HepG2 (cell line): ENCODE results near the gene RNASE13. TPM values are rescaled to one million over a fixed set of nuclear protein-coding genes. Genes with fewer than 3 reads are reported as not detected.
A peak's percentile ranks its signal among the peaks of the same experiment; 100 is the strongest.

Experiments used
- KAT8 ChIP-seq: IDR thresholded peaks from 2 replicates; pipeline ENCODE4 v1.6.1; 2016; ENCODE audit warnings: missing genetic modification reagents, missing compliant biosample characterization
- KDM4B ChIP-seq: sonication (generic); formaldehyde crosslinking; IDR thresholded peaks from 2 replicates; pipeline ENCODE4 v1.4.0; 2020; ENCODE audit warnings: missing genetic modification reagents
- MIER3 ChIP-seq: IDR thresholded peaks from 2 replicates; pipeline ENCODE4 v1.6.1; 2016; ENCODE audit warnings: missing compliant biosample characterization, borderline replicate concordance
- NR2F6 ChIP-seq, 2 experiments: IDR thresholded peaks; 2 replicates each; pipeline ENCODE4 v1.6.1; 2016; ENCODE audit warnings: antibody characterized with exemption in 1 of 2, mild to moderate bottlenecking in 1 of 2
- PAF1 ChIP-seq: IDR thresholded peaks from 2 replicates; pipeline ENCODE4 v1.6.1; 2016; ENCODE audit warnings: missing genetic modification reagents, missing compliant biosample characterization
- POLR2AphosphoS5 ChIP-seq: IDR thresholded peaks from 2 replicates; pipeline ENCODE4 v1.6.1; 2012; ENCODE audit warnings: low read depth, low read length
- SIN3A ChIP-seq: IDR thresholded peaks from 2 replicates; pipeline ENCODE4 v1.6.1; 2011; ENCODE audit warnings: low read depth, mild to moderate bottlenecking, control low read depth, low read length, borderline replicate concordance
- THRA ChIP-seq: sonication (generic); formaldehyde crosslinking; IDR thresholded peaks from 2 replicates; pipeline ENCODE4 v1.4.0; 2020; ENCODE audit warnings: missing genetic modification reagents, borderline replicate concordance
- ZNF142 ChIP-seq: sonication (generic); formaldehyde crosslinking; IDR thresholded peaks from 2 replicates; pipeline ENCODE4 v1.4.0; 2020; ENCODE audit warnings: missing genetic modification reagents
- ZNF407 ChIP-seq: sonication (generic); formaldehyde crosslinking; IDR thresholded peaks from one replicate; pipeline ENCODE4 v1.5.1; 2020; ENCODE audit warnings: mild to moderate bottlenecking, missing genetic modification reagents; ENCODE audit errors: not compliant biosample characterization
- ZNF567 ChIP-seq: sonication (generic); formaldehyde crosslinking; IDR thresholded peaks from 2 replicates; pipeline ENCODE4 v1.8.1; 2023; ENCODE audit warnings: mild to moderate bottlenecking, missing genetic modification reagents, borderline replicate concordance
- ZNF777 ChIP-seq: sonication (generic); formaldehyde crosslinking; IDR thresholded peaks from 2 replicates; pipeline ENCODE4 v1.4.0; 2020; ENCODE audit warnings: missing genetic modification reagents
- polyA plus RNA-seq, 8 experiments: library from polyadenylated mRNA; depleted of rRNA in 3 of 8; stranded (reverse) in 7 of 8; unstranded in 1 of 8; fragments of >200 nt; fragmentation: Illumina TruSeq in 4 of 8; extraction: Trizol in 4 of 8; gene quantifications; 2 replicates each; pipeline versions ENCODE4 v1.2.1 to v1.2.3, GENCODE V29; 2011 to 2016; ENCODE audit warnings: low read depth in 4 of 8, missing spikeins in 1 of 8, mixed read lengths in 1 of 8; ENCODE audit not compliant: insufficient read depth in 1 of 8
- total RNA-seq, 5 experiments: library from RNA; depleted of rRNA; stranded (reverse); fragments of >200 nt; fragmentation: Illumina TruSeq; extraction: Trizol; gene quantifications; 2 replicates each; pipeline ENCODE4 v1.2.3, GENCODE V29; 2016; ENCODE audit warnings: low read depth in 1 of 5

RNASE13 gene
- total and polyA plus RNA-seq, 2 of the 13 experiments (the other 11 are each of a cell fraction or from before 2014, with no cell fraction given) = 1.0 TPM; not detected in 1

- TF ChIP-seq KAT8 (CRISPR knock-in tag) (peak; percentile 94), MIER3 (no peak), POLR2AphosphoS5 (peak; percentile 81), ZNF142 (peak; percentile 53; the same call in 1 of the 2 replicates), THRA (CRISPR knock-in tag) (no peak), ZNF407 (peak; percentile 75), NR2F6 (IDR thresholded peaks at IDR 0.05) (no peak), NR2F6 (CRISPR knock-in tag; IDR thresholded peaks at IDR 0.05) (peak; percentile 46; the same call in 1 of the 2 replicates), SIN3A (peak; percentile 71; the same call in 1 of the 2 replicates), ZNF567 (CRISPR knock-in tag) (peak; percentile 78; the same call in 1 of the 2 replicates), PAF1 (CRISPR knock-in tag) (no peak), ZNF777 (peak; percentile 31), KDM4B (peak; percentile 57; the same call in 1 of the 2 replicates)
Observed at GRCh38 chr14:20989787-20990600, 44.6 kb downstream of the RNASE13 start, which contains the start of gene METTL17 (continued).
